ENCODE measurements around the gene BEAN1. TPM values are rescaled to one million over a fixed set of nuclear protein-coding genes. Genes with fewer than 3 reads are reported as not detected.

The BEAN1 gene
- total and polyA plus RNA-seq, 7 donors: 0.01 to 0.08 TPM; not detected in 5

DNA sequence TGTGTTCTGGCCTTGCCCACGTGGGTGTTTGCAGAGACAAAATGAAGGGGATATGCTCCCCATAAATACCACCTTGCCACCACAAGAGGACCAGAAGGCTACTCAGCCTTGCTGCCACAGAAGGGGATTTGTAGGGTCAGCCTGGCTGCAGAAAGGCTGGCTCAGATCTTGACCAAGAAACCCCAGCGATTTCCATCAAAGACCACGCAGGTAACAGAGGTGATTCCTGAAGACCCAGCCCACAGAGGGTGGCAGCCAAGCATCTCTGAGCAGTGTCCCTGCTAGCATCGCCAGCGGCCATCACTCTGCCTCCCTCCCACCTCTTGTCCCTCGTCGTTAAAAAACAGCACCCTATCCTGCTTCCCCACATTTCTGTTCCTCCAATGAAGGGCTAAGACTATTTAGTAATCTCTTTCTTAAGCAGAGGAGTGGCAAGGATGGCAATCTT, 54.9 kb downstream of the BEAN1 start:
- Histone ChIP-seq H3K36me3 (ENCODE audit: insufficient read depth in 1 of 2, low read depth in 1 of 2) (no peaks in the 10 kb centered on the region), H3K9me3 (no peaks in the 10 kb centered on the region), H3K4me3 (no peak overlapping the region), H3K27me3 (ENCODE audit: insufficient read depth in 3 of 3, low read length in 2 of 3) (no peaks in the 10 kb centered on the region), H3K27ac (no peak overlapping the region), H3K4me1 (no peaks in the 10 kb centered on the region)
- intact Hi-C loops (cut with DNase I): loop anchor here (2.0 to 10.0 kb wide), 3 partner anchors 75 to 125 kb away; partner anchors contain the start of gene CMTM3 (in 1 of the 2)
- no peak for DNase-seq
- no peak for ATAC-seq
- WGBS, 3 donors: 61 to 70% (median 69%) methylated on average over 7 of the region's 7 CpGs
- TF ChIP-seq, protein P1, sequence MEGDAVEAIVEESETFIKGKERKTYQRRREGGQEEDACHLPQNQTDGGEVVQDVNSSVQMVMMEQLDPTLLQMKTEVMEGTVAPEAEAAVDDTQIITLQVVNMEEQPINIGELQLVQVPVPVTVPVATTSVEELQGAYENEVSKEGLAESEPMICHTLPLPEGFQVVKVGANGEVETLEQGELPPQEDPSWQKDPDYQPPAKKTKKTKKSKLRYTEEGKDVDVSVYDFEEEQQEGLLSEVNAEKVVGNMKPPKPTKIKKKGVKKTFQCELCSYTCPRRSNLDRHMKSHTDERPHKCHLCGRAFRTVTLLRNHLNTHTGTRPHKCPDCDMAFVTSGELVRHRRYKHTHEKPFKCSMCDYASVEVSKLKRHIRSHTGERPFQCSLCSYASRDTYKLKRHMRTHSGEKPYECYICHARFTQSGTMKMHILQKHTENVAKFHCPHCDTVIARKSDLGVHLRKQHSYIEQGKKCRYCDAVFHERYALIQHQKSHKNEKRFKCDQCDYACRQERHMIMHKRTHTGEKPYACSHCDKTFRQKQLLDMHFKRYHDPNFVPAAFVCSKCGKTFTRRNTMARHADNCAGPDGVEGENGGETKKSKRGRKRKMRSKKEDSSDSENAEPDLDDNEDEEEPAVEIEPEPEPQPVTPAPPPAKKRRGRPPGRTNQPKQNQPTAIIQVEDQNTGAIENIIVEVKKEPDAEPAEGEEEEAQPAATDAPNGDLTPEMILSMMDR (IDR thresholded peaks at IDR 0.05): no peak

DNA sequence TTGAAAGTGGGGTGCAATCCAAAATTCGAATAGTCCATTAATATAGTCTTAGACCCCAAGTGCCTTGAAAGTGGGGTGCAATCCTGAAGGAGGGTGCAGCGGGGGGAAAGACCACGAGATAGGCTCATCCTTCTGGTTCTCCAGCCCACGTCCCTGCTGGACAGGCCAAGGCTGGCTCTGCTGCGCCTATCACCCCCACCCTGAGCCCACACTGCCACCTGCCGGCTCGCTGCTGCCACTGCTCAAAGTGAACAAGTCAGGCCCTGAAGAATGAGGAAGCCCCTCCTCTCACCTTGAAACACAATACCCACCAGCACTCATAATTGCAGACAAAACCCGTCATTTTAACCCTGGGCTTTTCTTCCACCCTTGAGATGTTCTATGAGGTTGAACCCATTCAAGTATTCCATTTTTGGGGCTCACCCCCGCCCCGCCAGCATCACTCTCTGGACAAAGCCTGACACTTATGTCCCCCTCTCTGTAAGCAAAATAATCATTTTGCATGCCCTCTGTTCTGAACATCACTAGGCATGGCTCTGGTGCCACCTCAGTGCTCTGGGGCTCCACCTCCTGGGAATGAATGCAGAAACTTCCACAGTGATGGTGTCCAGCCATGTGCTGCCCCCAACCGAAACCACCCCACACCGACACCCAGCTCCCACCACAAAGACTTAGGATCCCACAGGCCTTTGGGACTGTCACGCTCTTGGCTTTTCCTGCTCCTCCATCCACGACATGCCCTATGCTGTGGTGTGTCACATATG, 56.8 kb downstream of the BEAN1 start:
- TF ChIP-seq, protein P1 (IDR thresholded peaks at IDR 0.05): peak; percentile 86
- ATAC-seq: peak; percentile 67 to 84 (median 78)
- intact Hi-C loops (cut with DNase I): loop anchor here (1.0 to 10.0 kb wide), 4 partner anchors 77 to 127 kb away; partner anchors contain the start of gene CMTM3 (in 1 of the 2)
- Histone ChIP-seq H3K9me3 (no peaks in the 10 kb centered on the region), H3K4me1 (no peaks in the 10 kb centered on the region), H3K27ac (no peak overlapping the region), H3K4me3 (no peak overlapping the region), H3K27me3 (ENCODE audit: insufficient read depth in 3 of 3, low read length in 2 of 3) (no peaks in the 10 kb centered on the region), H3K36me3 (ENCODE audit: insufficient read depth in 1 of 2, low read depth in 1 of 2) (no peaks in the 10 kb centered on the region)
- WGBS, 3 donors: 40 to 41% (median 41%) methylated on average over 14 of the region's 14 CpGs
- peak; percentile 77 to 87 for DNase-seq

DNA sequence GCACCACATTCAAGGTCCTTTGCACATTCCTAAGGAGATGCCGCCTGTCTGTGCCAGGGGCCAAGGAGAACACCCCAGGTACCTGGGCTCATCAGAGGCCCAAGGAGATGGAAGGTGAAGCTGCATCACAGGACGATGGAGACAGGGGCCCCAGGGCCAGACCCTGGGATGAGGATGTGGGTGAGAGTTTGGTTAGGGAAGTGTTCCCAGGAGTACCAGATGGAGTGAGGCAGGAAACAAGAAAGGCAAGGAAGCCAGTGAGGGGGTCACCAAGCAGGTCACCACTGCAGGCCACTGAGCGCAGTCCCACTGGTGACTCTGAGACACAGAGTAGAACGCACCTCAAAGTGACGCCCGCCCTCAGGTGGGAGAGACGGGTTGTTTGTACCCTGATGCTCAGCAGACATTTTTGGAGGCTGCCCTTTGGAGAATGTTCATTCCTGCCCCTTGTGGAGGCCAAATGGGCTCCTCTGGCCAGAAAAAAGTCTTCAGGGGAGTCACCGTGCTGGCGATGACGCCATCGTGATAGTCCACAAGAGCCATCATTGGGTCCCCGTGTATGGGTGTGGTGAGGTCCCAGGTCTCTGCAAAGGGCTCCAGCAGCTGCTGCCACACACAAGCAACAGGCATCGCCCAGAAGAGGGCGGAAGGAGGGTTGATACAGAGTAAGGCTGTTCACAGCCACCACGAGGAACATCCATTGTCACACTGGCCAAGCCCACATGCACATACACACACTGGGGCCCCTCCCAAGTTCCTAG, 57.5 kb downstream of the BEAN1 start:
- intact Hi-C loops (cut with DNase I): loop anchor here in 1 of 2 donors (5.0 to 10.0 kb wide), 2 partner anchors 77 to 120 kb away; partner anchors contain the start of gene CMTM3
- Histone ChIP-seq H3K27ac (no peak overlapping the region), H3K4me3 (no peak overlapping the region), H3K9me3 (no peaks in the 10 kb centered on the region), H3K27me3 (ENCODE audit: insufficient read depth in 3 of 3, low read length in 2 of 3) (no peaks in the 10 kb centered on the region), H3K4me1 (no peaks in the 10 kb centered on the region), H3K36me3 (ENCODE audit: insufficient read depth in 1 of 2, low read depth in 1 of 2) (no peaks in the 10 kb centered on the region)
- DNase-seq: no peak
- TF ChIP-seq, protein P1 (IDR thresholded peaks at IDR 0.05): no peak
- ATAC-seq: no peak
- WGBS, 3 donors: 82 to 87% (median 86%) methylated on average over 15 of the region's 15 CpGs

DNA sequence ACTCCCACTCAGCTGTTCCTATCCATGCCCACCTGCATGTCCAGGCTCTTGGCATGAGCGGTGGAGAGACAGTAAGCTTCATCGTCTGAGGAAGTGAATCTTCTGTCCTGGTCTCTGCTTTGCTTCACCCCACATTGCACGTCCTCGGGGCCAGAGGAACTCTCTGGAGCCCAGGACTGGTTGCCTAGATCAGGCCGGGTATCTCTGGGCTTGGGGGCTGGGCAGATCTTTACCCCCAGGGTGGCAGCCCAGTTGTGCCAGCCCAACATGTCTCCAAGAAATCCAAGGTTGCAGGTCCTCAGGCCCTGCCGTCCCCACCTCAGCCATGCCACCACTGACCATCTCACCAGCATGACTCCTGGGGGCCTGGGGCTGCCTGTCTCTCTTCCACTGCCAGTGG, 58.3 kb downstream of the BEAN1 start:
- Histone ChIP-seq H3K4me1 (no peaks in the 10 kb centered on the region), H3K9me3 (no peaks in the 10 kb centered on the region), H3K27me3 (ENCODE audit: insufficient read depth in 3 of 3, low read length in 2 of 3) (no peaks in the 10 kb centered on the region), H3K27ac (no peak overlapping the region), H3K4me3 (no peak overlapping the region), H3K36me3 (ENCODE audit: insufficient read depth in 1 of 2, low read depth in 1 of 2) (no peaks in the 10 kb centered on the region)
- TF ChIP-seq, protein P1 (IDR thresholded peaks at IDR 0.05): no peak
- intact Hi-C loops (cut with DNase I): loop anchor here in 1 of 2 donors (10.0 kb wide), 1 partner anchor 119 kb away; the partner anchor contains the start of gene CMTM3
- 87 to 89% (median 87%) methylated on average over 6 of the region's 6 CpGs for WGBS, 3 donors
- no peak for ATAC-seq
- no peak for DNase-seq
